Measurements from ENCODE around the gene FHOD3. TPM values are rescaled to one million over a fixed set of nuclear protein-coding genes. Genes with fewer than 3 reads are reported as not detected.
A peak's percentile ranks its signal among the peaks of the same experiment; 100 is the strongest.
"Not testable (repeated sequence)": the region's sequence is repeated elsewhere in the genome, so short reads cannot be mapped to it uniquely, and the experiment has no call there.

Gene FHOD3
- total RNA-seq, 2 donors from 2014 or later = 19.8 to 24.9 TPM

- H3K36me3 ChIP-seq = no peaks in the 10 kb centered on the region
- peak overlapping the region in 1 of 2 donors; percentile 40 for H3K27ac ChIP-seq
- ATAC-seq (ENCODE audit: insufficient number of reproducible peaks, low FRiP score, low read depth) = peak; percentile 42
- H3K9me3 ChIP-seq = no peaks in the 10 kb centered on the region
- DNase-seq (ENCODE audit: low spot score) = peak; percentile 33
- H3K4me1 ChIP-seq (ENCODE audit: control insufficient read depth in 1 of 2, low read depth in 2 of 2) = peaks cover 12 to 37% of the 10 kb centered on the region in 2 donors
- H3K4me3 ChIP-seq = no peak overlapping the region
- no peak for TF ChIP-seq CTCF (IDR thresholded peaks at IDR 0.05)
- H3K27me3 ChIP-seq (replicated peaks; ENCODE audit: insufficient read depth) = no peaks in the 10 kb centered on the region
These were observed 54.9 kb downstream of the FHOD3 start for GRCh38 chr18:36352384-36352783.

- Histone ChIP-seq H3K4me3 (no peak overlapping the region), H3K27ac (no peak overlapping the region), H3K36me3 (no peaks in the 10 kb centered on the region), H3K4me1 (ENCODE audit: control insufficient read depth in 1 of 2, low read depth in 2 of 2) (peaks cover 8 to 22% of the 10 kb centered on the region in 2 donors), H3K27me3 (replicated peaks; ENCODE audit: insufficient read depth) (no peaks in the 10 kb centered on the region), H3K9me3 (no peaks in the 10 kb centered on the region)
- DNase-seq (ENCODE audit: low spot score) (no peak), ATAC-seq (ENCODE audit: insufficient number of reproducible peaks, low FRiP score, low read depth) (peak; percentile 2)
- TF ChIP-seq CTCF (IDR thresholded peaks at IDR 0.05) = no peak
These were observed 57.5 kb downstream of the FHOD3 start for GRCh38 chr18:36354989-36355388.

GRCh38 chr18:36355511-36355910 is 58.0 kb downstream of the FHOD3 start:
- H3K4me3 ChIP-seq = no peak overlapping the region
- H3K36me3 ChIP-seq = no peaks in the 10 kb centered on the region
- TF ChIP-seq CTCF (IDR thresholded peaks at IDR 0.05) = no peak
- no peaks in the 10 kb centered on the region for H3K9me3 ChIP-seq
- peaks cover 5 to 17% of the 10 kb centered on the region in 2 donors for H3K4me1 ChIP-seq (ENCODE audit: control insufficient read depth in 1 of 2, low read depth in 2 of 2)
- no peak for DNase-seq (ENCODE audit: low spot score)
- ATAC-seq (ENCODE audit: insufficient number of reproducible peaks, low FRiP score, low read depth) = no peak
- H3K27ac ChIP-seq = no peak overlapping the region
- H3K27me3 ChIP-seq (replicated peaks; ENCODE audit: insufficient read depth) = no peaks in the 10 kb centered on the region

- H3K4me1 ChIP-seq (ENCODE audit: control insufficient read depth in 1 of 2, low read depth in 2 of 2); DNase-seq (ENCODE audit: low spot score); H3K27me3 ChIP-seq (replicated peaks; ENCODE audit: insufficient read depth); H3K4me3 ChIP-seq; H3K27ac ChIP-seq; H3K36me3 ChIP-seq; H3K9me3 ChIP-seq; ATAC-seq (ENCODE audit: insufficient number of reproducible peaks, low FRiP score, low read depth): not testable (repeated sequence)
These were observed 59.2 kb downstream of the FHOD3 start for GRCh38 chr18:36356741-36357140.

GRCh38 chr18:36358141-36358540 is 60.6 kb downstream of the FHOD3 start:
- Histone ChIP-seq H3K4me3 (no peak overlapping the region), H3K36me3 (no peaks in the 10 kb centered on the region), H3K9me3 (no peaks in the 10 kb centered on the region), H3K27ac (no peak overlapping the region), H3K4me1 (ENCODE audit: control insufficient read depth in 1 of 2, low read depth in 2 of 2) (peaks cover 0 to under 1% of the 10 kb centered on the region in 2 donors), H3K27me3 (replicated peaks; ENCODE audit: insufficient read depth) (no peaks in the 10 kb centered on the region)
- ATAC-seq (ENCODE audit: insufficient number of reproducible peaks, low FRiP score, low read depth) (no peak), DNase-seq (ENCODE audit: low spot score) (no peak)
- no peak for TF ChIP-seq CTCF (IDR thresholded peaks at IDR 0.05)

GRCh38 chr18:36360256-36360909 is 62.9 kb downstream of the FHOD3 start:
- no peaks in the 10 kb centered on the region for H3K27me3 ChIP-seq (replicated peaks; ENCODE audit: insufficient read depth)
- no peaks in the 10 kb centered on the region for H3K4me1 ChIP-seq (ENCODE audit: control insufficient read depth in 1 of 2, low read depth in 2 of 2)
- ATAC-seq (ENCODE audit: insufficient number of reproducible peaks, low FRiP score, low read depth) (no peak), DNase-seq (ENCODE audit: low spot score) (no peak)
- TF ChIP-seq CTCF (IDR thresholded peaks at IDR 0.05) = no peak
- H3K9me3 ChIP-seq = no peaks in the 10 kb centered on the region
- H3K4me3 ChIP-seq = no peak overlapping the region
- no peaks in the 10 kb centered on the region for H3K36me3 ChIP-seq
- H3K27ac ChIP-seq = no peak overlapping the region
